Epithelial cell of esophagus (primary cell): ENCODE data around the gene NOP14.

Experiments
- DNase-seq: peaks from one replicate; pipeline ENCODE4 v3.0.0; 2010; ENCODE audit warnings: low read depth
- H3K4me3 ChIP-seq: 2 replicates; pipeline ENCODE4 v1.5.1; 2011; ENCODE audit warnings: mild to moderate bottlenecking, low read length, control low read depth
- TF ChIP-seq, protein P1 (sequence below): IDR thresholded peaks from 2 replicates; pipeline ENCODE4 v1.5.1; 2011; ENCODE audit warnings: low read depth, mild to moderate bottlenecking, low read length, control low read depth, inconsistent platforms; ENCODE audit not compliant: insufficient read depth; ENCODE audit errors: missing control alignments

The NOP14 gene

DNA sequence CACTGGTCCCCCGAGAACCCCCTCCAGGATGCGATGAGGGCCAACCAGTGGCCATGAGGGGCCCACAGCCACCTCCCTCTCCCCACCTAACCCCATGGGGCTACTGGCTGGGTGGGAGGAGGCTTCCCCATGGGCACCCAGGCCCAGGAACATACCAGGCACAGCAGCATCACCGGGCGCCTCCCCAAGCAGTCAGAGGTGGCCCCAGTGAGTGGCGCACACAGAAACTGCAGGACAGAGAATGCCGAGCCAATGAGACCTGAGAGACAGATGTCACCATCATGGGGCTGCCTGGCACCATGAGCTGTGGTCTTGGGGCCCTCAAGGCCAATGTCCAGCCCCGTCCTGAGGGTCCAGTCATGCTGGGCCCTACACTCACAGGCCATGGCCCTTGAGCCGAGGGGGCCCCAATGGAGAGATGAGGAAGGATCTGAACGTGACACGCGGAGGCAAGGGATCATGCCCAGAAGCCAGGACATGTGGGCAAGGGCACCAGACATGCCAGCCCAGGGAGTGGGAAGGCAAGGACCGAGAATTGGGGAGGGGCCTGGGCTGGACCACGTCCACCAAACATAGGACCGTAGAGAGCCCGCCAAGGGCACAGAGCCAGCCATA, 30.1 kb downstream of the NOP14 start:
- peak overlapping the region; percentile 56 for H3K4me3 ChIP-seq
- TF ChIP-seq, protein P1, sequence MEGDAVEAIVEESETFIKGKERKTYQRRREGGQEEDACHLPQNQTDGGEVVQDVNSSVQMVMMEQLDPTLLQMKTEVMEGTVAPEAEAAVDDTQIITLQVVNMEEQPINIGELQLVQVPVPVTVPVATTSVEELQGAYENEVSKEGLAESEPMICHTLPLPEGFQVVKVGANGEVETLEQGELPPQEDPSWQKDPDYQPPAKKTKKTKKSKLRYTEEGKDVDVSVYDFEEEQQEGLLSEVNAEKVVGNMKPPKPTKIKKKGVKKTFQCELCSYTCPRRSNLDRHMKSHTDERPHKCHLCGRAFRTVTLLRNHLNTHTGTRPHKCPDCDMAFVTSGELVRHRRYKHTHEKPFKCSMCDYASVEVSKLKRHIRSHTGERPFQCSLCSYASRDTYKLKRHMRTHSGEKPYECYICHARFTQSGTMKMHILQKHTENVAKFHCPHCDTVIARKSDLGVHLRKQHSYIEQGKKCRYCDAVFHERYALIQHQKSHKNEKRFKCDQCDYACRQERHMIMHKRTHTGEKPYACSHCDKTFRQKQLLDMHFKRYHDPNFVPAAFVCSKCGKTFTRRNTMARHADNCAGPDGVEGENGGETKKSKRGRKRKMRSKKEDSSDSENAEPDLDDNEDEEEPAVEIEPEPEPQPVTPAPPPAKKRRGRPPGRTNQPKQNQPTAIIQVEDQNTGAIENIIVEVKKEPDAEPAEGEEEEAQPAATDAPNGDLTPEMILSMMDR, result no peak
- no peak for DNase-seq

DNA sequence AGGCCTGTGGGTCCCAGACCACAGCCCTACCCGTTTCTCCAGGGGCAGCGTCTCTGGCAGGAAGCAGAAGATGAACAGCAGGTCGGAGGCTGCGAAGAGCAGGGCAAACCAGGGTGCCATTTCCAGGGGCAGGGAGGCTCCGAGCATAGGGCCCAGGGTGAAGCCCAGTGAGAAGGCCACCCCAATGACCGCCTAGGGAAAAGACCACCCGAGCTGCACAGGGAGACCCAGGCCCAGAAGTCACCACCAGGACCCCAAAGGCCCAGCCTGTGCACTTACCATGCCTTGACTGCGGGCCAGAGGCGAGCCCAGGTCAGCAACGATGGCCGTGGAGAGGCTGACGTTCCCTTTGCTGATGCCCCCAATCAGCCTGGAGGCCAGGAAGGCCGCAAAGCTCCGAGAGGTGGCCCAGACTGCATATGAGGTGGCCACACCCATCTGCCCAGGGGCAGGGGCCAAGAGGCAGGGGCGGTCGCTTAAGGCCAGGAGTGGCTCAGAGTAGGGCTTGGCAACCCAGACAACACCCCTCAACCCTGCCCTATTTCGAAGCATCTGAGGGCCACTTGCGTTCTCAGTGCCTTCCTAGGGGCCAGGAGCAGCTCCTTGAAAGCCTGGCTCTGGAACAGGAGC, 30.8 kb downstream of the NOP14 start:
- no peak overlapping the region for H3K4me3 ChIP-seq
- no peak for DNase-seq
- TF ChIP-seq, protein P1, result no peak

DNA sequence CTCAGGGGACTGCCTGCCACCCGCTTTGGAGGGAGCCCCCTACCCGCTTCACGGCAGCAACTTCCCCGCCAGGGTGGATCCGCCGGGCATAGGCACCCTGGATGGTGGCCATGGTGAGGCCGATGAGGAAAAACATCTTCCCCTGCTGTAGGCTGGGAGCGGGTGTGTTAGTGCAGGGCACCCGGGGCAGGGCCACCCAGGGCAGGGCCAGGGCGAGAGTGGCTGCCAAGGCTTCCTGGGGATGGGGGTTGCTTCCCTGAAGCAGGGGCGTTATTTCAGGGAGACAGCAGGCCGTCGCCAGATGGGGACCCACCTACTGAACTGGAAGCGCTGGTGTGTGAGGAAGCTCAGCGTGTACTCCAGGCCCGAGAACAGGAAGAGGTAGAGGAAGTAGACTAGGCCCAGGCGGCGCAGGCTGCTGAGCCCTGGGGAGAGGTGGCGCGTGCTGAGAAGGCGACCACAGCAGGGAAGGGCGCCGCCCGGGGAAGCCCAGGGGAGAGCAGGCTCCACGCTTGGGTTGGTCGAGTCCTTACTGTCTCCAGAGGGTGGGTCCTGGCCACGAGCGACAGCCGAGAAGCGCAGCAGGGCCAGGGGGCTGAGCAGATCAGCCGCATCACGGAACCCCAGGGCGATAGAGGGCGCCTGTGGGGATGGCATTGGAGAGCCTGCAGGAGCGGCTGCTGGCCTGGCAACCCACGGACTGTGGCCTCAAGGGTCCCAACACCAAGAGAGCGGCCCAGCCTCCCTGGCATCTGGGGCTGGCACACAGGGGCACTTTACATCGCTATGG, 31.5 kb downstream of the NOP14 start:
- TF ChIP-seq, protein P1, result no peak
- no peak overlapping the region for H3K4me3 ChIP-seq
- no peak for DNase-seq

DNA sequence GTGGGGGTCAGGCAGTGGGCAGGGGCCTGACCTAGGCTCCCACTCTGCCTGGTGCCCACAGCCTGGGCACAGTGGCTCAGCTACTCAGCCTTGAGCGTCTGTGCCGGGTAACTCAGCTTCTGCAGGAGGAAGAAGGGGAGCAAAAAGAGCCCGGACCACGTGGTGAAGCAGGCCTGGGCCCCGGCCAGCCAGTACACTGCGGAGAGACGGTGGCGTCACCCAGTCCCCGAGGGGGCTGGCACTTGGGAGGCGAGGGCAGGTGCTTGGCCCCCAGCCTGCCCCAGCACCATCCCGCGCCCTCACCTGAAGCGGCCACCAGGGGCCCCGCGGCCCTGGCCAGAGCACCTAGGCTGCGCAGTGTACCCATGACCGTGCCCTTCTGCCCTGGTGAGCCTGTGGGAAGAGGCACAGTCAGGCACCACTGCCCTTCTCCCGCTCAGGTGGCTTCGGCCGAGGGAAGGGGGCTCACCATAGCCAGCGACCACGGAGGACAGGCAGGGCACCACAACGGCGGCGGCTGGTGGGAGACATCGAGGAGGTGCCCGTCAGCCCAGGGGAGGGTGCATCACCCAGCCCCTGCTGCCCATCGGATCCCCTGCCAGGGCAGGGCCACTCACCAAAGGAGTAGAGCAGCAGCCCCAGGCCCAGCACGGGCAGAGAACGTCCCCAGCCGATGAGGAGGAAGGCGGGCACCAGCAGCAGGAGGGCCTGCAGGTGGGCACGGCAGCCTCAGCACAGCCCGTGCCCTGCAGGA, 32.3 kb downstream of the NOP14 start:
- no peak overlapping the region for H3K4me3 ChIP-seq
- no peak for DNase-seq
- TF ChIP-seq, protein P1, result peak; percentile 22

DNA sequence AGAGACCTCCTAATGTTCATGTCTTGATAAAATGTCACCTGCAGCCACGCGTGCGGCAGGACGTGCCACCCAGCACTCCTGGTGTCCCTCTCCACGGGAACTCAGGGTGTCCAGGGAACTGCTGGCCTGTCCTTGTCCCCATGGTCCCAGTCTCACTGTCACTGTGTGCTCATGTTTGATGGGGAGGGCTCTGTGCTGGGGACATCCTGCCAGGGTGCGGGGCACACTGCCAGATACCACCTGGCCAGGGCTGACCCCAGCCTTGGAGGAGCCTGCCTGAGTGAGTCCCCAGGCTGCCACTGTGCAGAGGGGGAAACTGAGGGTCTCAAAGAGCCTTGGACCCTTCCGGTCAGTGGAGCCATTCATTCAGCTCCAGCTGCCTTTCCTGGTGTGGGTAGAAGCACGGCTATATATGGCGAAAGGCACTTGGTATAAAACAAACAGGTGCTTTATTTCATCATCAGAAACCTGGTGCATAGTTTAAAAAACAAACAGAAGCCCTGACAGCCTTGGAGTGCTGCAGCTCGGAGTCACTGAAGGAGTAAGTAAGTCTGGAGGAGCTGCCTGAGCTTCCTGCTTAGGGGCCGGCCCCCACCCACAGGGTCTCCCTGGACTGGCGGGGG, 33.0 kb downstream of the NOP14 start:
- TF ChIP-seq, protein P1, result no peak
- DNase-seq, result no peak
- H3K4me3 ChIP-seq, result no peak overlapping the region

GRCh38 chr4:2929469-2929868, 33.7 kb downstream of the NOP14 start:
- TF ChIP-seq, protein P1, result no peak
- no peak for DNase-seq
- no peak overlapping the region for H3K4me3 ChIP-seq
